RWPE2 (cell line): Measurements from ENCODE around the gene CDK5RAP3.
A peak's percentile ranks its signal among the peaks of the same experiment; 100 is the strongest.

ENCODE experiments used
- ATAC-seq: fragments of 200-7000 bp; cut with Tn5 transposase; 3 replicates; pipeline ENCODE4 v1.9.1; 2021; ENCODE audit warnings: low read depth
- DNase-seq: peaks from one replicate; pipeline ENCODE4 v3.0.0-alpha.2; 2020; ENCODE audit warnings: low spot score
- H3K27ac ChIP-seq: fragments of 450-650 bp; 2 replicates; pipeline ENCODE4 v1.5.1; 2017; ENCODE audit warnings: mild to moderate bottlenecking; ENCODE audit not compliant: poor library complexity, severe bottlenecking
- H3K27me3 ChIP-seq: fragments of 250-450 bp; sonication (Bioruptor Pico); 2 replicates; pipeline ENCODE4 v1.5.1; 2021; ENCODE audit warnings: mild to moderate bottlenecking, moderate library complexity; ENCODE audit not compliant: insufficient read depth, poor library complexity, severe bottlenecking
- H3K36me3 ChIP-seq: fragments of 250-450 bp; sonication (Bioruptor Pico); 2 replicates; pipeline ENCODE4 v1.5.1; 2020; ENCODE audit warnings: low read depth, mild to moderate bottlenecking, moderate library complexity
- H3K4me1 ChIP-seq: fragments of 250-450 bp; sonication (Bioruptor Pico); 2 replicates; pipeline ENCODE4 v1.5.1; 2021; ENCODE audit warnings: mild to moderate bottlenecking, moderate library complexity; ENCODE audit not compliant: insufficient read depth, poor library complexity, severe bottlenecking
- H3K4me3 ChIP-seq: fragments of 250-450 bp; sonication (Bioruptor Pico); 2 replicates; pipeline ENCODE4 v1.5.1; 2021; ENCODE audit warnings: mild to moderate bottlenecking, moderate library complexity; ENCODE audit not compliant: severe bottlenecking
- H3K9me3 ChIP-seq: fragments of 250-450 bp; sonication (Bioruptor Pico); 2 replicates; pipeline ENCODE4 v1.5.1; 2021; ENCODE audit warnings: mild to moderate bottlenecking, moderate library complexity; ENCODE audit not compliant: severe bottlenecking
- TF ChIP-seq, protein P1 (sequence below): fragments of 450-650 bp; IDR thresholded peaks from one replicate; pipeline ENCODE4 v1.5.1; 2017; ENCODE audit warnings: mild to moderate bottlenecking, moderate library complexity; ENCODE audit not compliant: poor library complexity, severe bottlenecking

CDK5RAP3 gene

DNA sequence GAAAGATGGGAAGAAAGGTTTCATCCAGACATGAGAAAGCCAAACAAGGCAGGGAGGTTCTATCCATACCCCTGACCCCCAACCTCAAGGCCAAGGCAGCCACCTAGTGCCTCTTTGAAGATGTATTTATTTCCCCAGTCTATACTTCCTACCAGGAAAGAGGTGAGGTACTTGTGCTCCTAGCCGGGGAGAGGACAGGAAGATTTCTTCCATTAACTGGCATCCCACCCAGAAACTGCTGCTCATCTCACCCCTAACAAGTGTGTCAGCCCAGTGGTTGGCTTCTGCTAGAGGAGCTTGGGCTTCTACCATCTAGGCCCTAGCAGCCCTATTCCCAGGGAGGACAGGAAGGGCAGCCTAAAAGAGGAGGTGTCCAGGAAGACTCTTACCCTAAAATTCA lies 57.8 kb downstream of the CDK5RAP3 start:
- TF ChIP-seq, protein P1, sequence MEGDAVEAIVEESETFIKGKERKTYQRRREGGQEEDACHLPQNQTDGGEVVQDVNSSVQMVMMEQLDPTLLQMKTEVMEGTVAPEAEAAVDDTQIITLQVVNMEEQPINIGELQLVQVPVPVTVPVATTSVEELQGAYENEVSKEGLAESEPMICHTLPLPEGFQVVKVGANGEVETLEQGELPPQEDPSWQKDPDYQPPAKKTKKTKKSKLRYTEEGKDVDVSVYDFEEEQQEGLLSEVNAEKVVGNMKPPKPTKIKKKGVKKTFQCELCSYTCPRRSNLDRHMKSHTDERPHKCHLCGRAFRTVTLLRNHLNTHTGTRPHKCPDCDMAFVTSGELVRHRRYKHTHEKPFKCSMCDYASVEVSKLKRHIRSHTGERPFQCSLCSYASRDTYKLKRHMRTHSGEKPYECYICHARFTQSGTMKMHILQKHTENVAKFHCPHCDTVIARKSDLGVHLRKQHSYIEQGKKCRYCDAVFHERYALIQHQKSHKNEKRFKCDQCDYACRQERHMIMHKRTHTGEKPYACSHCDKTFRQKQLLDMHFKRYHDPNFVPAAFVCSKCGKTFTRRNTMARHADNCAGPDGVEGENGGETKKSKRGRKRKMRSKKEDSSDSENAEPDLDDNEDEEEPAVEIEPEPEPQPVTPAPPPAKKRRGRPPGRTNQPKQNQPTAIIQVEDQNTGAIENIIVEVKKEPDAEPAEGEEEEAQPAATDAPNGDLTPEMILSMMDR = no peak
- ATAC-seq = no peak

DNA sequence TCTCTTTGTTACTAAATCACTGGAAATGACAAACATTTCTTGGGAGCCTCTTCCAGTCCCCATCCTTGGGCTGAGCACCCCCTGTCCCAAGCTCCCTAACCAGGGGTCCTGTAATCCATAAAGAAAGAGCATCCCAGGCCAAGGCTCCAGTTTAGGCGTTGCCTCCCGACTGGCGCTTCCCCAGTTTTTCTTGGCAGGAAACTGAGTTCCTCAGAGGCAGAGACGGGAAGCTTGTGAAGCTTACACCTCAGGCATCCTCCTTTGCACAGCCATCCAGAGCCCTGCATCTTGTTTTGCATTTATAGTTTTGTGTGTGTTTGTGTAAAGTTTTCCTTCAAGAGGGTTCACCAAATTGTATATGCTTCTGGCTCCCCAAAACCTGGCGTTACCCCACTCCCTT lies 59.6 kb downstream of the CDK5RAP3 start:
- DNase-seq (peak; percentile 15), ATAC-seq (no peak)
- no peaks in the 10 kb centered on the region for H3K36me3 ChIP-seq
- H3K4me1 ChIP-seq = peaks cover 14% of the 10 kb centered on the region
- no peak overlapping the region for H3K4me3 ChIP-seq
- H3K27ac ChIP-seq = no peak overlapping the region
- H3K27me3 ChIP-seq = no peaks in the 10 kb centered on the region
- H3K9me3 ChIP-seq = no peaks in the 10 kb centered on the region
- TF ChIP-seq, protein P1 = no peak

More for the DNA sequence above, 57.8 kb downstream of the CDK5RAP3 start:
- Histone ChIP-seq H3K4me3 (no peak overlapping the region), H3K27me3 (no peaks in the 10 kb centered on the region), H3K36me3 (no peaks in the 10 kb centered on the region), H3K4me1 (peaks cover 18% of the 10 kb centered on the region), H3K27ac (no peak overlapping the region), H3K9me3 (no peaks in the 10 kb centered on the region)
- peak; percentile 16 for DNase-seq
